Neural progenitor cell (in vitro differentiated cells): ENCODE data around the gene ZNG1C.
"Not testable (repeated sequence)": the region's sequence is repeated elsewhere in the genome, so short reads cannot be mapped to it uniquely, and the experiment has no call there.

ENCODE experiments used
- CTCF ChIP-seq: fragments of 200-600 bp; sonication (generic); IDR thresholded peaks from 2 replicates; pipeline ENCODE4 v1.5.1; 2017; ENCODE audit warnings: antibody characterized with exemption, mild to moderate bottlenecking
- EZH2 ChIP-seq: fragments of 200-600 bp; sonication (generic); IDR thresholded peaks from 2 replicates; pipeline ENCODE4 v1.6.1; 2017; ENCODE audit warnings: antibody characterized with exemption, mild to moderate bottlenecking, moderate library complexity

- not testable (repeated sequence) for TF ChIP-seq CTCF, EZH2
These were observed at the start of gene ZNG1C for GRCh38 chr9:68241683-68242082.
